Prostate gland (tissue), 2 donors: ENCODE data around the gene RPL22L1.

Source experiments
- POLR2A ChIP-seq: fragments of 450-650 bp; IDR thresholded peaks from one replicate; pipeline ENCODE4 v1.6.1; 2016; ENCODE audit warnings: antibody characterized with exemption, mild to moderate bottlenecking
- TF ChIP-seq, protein P1 (sequence below), 4 experiments: fragments of 200-600 bp in 2 of 4; fragments of 450-650 bp in 2 of 4; sonication (generic) in 2 of 4; IDR thresholded peaks; 1 replicate in 3 of 4; 2 replicates in 1 of 4; pipeline ENCODE4 v1.5.1; 2016 to 2019; ENCODE audit warnings: antibody characterized with exemption in 4 of 4, mild to moderate bottlenecking in 2 of 4, moderate library complexity in 2 of 4

- TF ChIP-seq, protein P1, sequence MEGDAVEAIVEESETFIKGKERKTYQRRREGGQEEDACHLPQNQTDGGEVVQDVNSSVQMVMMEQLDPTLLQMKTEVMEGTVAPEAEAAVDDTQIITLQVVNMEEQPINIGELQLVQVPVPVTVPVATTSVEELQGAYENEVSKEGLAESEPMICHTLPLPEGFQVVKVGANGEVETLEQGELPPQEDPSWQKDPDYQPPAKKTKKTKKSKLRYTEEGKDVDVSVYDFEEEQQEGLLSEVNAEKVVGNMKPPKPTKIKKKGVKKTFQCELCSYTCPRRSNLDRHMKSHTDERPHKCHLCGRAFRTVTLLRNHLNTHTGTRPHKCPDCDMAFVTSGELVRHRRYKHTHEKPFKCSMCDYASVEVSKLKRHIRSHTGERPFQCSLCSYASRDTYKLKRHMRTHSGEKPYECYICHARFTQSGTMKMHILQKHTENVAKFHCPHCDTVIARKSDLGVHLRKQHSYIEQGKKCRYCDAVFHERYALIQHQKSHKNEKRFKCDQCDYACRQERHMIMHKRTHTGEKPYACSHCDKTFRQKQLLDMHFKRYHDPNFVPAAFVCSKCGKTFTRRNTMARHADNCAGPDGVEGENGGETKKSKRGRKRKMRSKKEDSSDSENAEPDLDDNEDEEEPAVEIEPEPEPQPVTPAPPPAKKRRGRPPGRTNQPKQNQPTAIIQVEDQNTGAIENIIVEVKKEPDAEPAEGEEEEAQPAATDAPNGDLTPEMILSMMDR (IDR thresholded peaks at IDR 0.05), result peak in 2 of 4 experiments; percentile 27 to 42
- TF ChIP-seq POLR2A, result no peak
These were observed 21.6 kb downstream of the RPL22L1 start for GRCh38 chr3:170848292-170848917.
